Measurements from ENCODE around the gene ACBD5.

DNA sequence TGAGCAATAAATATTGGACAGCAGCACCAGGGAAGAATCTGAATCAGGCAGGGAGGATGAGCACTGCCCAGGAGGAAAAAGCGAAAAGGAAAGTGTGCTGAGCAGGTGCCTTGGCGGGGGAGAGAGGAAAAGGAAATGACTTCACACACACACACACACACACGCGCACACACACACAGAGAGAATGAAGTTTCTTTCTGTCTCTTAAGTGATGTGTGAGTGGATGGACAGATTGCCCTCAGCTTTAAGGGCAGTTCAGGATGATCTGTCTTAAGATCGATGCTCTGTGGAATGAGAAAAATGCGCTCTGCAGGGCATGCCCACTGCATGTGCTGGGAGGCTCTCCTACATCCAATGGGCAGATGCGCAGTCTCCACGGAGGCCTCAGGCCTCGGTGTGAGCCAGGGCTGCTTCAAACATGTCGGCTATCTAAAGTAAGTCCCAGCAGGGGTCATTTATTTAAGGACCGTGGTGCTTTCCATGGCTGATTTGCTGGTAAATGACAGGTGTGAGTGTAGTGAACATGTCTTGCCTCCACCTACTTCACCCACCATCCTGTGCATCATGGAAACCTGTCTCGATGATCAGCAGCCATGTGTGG lies 2.5 kb upstream of the ACBD5 start:
- no peak for TF ChIP-seq CTCF (IDR thresholded peaks at IDR 0.05; ENCODE audit: insufficient read depth, low read depth, low read length)
- no peak for TF ChIP-seq EZH2 (IDR thresholded peaks at IDR 0.05; ENCODE audit: insufficient read depth, low read length)
